GM12892 (cell line): ENCODE results near the gene ACTR1B.

Experiments used
- POLR2A ChIP-seq: IDR thresholded peaks from 2 replicates; pipeline ENCODE4 v1.6.1; 2011; ENCODE audit warnings: low read depth, low read length, control low read depth
- POLR2AphosphoS5 ChIP-seq: IDR thresholded peaks from 2 replicates; pipeline ENCODE4 v1.6.1; 2011; ENCODE audit warnings: low read depth, low read length, control low read depth

GRCh38 chr2:97706708-97707345, 43.0 kb upstream of the ACTR1B start:
- TF ChIP-seq POLR2A (no peak), POLR2AphosphoS5 (no peak)
